ENCODE data around the gene DUSP16. TPM values are rescaled to one million over a fixed set of nuclear protein-coding genes. Genes with fewer than 3 reads are reported as not detected.

The DUSP16 gene
- total RNA-seq, 4 donors from 2014 or later = 24.2 to 34.5 (median 26.4) TPM

- TF ChIP-seq POLR2A (IDR thresholded peaks at IDR 0.05) = no peak
- TF ChIP-seq, protein P1, sequence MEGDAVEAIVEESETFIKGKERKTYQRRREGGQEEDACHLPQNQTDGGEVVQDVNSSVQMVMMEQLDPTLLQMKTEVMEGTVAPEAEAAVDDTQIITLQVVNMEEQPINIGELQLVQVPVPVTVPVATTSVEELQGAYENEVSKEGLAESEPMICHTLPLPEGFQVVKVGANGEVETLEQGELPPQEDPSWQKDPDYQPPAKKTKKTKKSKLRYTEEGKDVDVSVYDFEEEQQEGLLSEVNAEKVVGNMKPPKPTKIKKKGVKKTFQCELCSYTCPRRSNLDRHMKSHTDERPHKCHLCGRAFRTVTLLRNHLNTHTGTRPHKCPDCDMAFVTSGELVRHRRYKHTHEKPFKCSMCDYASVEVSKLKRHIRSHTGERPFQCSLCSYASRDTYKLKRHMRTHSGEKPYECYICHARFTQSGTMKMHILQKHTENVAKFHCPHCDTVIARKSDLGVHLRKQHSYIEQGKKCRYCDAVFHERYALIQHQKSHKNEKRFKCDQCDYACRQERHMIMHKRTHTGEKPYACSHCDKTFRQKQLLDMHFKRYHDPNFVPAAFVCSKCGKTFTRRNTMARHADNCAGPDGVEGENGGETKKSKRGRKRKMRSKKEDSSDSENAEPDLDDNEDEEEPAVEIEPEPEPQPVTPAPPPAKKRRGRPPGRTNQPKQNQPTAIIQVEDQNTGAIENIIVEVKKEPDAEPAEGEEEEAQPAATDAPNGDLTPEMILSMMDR (IDR thresholded peaks at IDR 0.05) = no peak
- DNase-seq = no peak
- intact Hi-C loops (cut with DNase I) = loop anchor here (5.0 kb wide), 1 partner anchor 188 kb away; no protein-coding TSS in a partner anchor
- no peaks in the 10 kb centered on the region for H3K36me3 ChIP-seq
- H3K27ac ChIP-seq = no peak overlapping the region
- H3K4me3 ChIP-seq (replicated peaks in 1 of 3) = no peak overlapping the region
- no peaks in the 10 kb centered on the region for H3K27me3 ChIP-seq
- WGBS, 2 donors = 82 to 85% methylated on average over 1 of the region's 1 CpG
- no peaks in the 10 kb centered on the region for H3K9me3 ChIP-seq
- peaks cover 5 to 17% of the 10 kb centered on the region in 2 donors for H3K4me1 ChIP-seq
Observed at GRCh38 chr12:12564911-12565310, 2.2 kb upstream of the DUSP16 start.

GRCh38 chr12:12563290-12563928, 746 bp upstream of the DUSP16 start:
- intact Hi-C loops (cut with DNase I) = loop anchor here (5.0 kb wide), 1 partner anchor 186 kb away; no protein-coding TSS in a partner anchor
- no peak for DNase-seq
- TF ChIP-seq, protein P1 (IDR thresholded peaks at IDR 0.05) = no peak
- peak in 1 of 2 donors; percentile 31 for TF ChIP-seq POLR2A (IDR thresholded peaks at IDR 0.05)
- peaks cover 10 to 25% of the 10 kb centered on the region in 2 donors for H3K4me1 ChIP-seq
- no peaks in the 10 kb centered on the region for H3K36me3 ChIP-seq
- H3K27me3 ChIP-seq = no peaks in the 10 kb centered on the region
- WGBS, 2 donors = 47 to 49% methylated on average over 11 of the region's 11 CpGs
- H3K27ac ChIP-seq = peak overlapping the region; percentile 96 to 100 (median 97)
- peak overlapping the region in 1 of 3 donors; percentile 54 for H3K4me3 ChIP-seq (replicated peaks in 1 of 3)
- no peaks in the 10 kb centered on the region for H3K9me3 ChIP-seq

GRCh38 chr12:12562016-12562483, 613 bp downstream of the DUSP16 start:
- Histone ChIP-seq H3K4me1 (peaks cover 10 to 25% of the 10 kb centered on the region in 2 donors), H3K9me3 (no peaks in the 10 kb centered on the region), H3K27me3 (no peaks in the 10 kb centered on the region), H3K27ac (peak overlapping the region; percentile 97 to 100 (median 100)), H3K36me3 (no peaks in the 10 kb centered on the region), H3K4me3 (replicated peaks in 1 of 3) (peak overlapping the region; percentile 46 to 84 (median 54))
- 0 to 1% methylated on average over 25 to 34 of the region's 45 CpGs for WGBS, 2 donors
- DNase-seq = peak; percentile 29 to 36
- intact Hi-C loops (cut with DNase I) = loop anchor here (5.0 kb wide), 1 partner anchor 185 kb away; no protein-coding TSS in a partner anchor
- no peak for TF ChIP-seq POLR2A (IDR thresholded peaks at IDR 0.05)
- TF ChIP-seq, protein P1 (IDR thresholded peaks at IDR 0.05) = peak in 2 of 6 experiments; percentile 0 to 2

- whole genome bisulfite sequencing, 2 donors = 0% methylated on average over 11 to 22 of the region's 60 CpGs
- intact Hi-C loops (cut with DNase I) = loop anchor here (5.0 kb wide), 1 partner anchor 184 kb away; no protein-coding TSS in a partner anchor
- DNase-seq = peak; percentile 70 to 75
Observed at GRCh38 chr12:12561371-12562015, 1.2 kb downstream of the DUSP16 start.

More at GRCh38 chr12:12561371-12562015, 1.2 kb downstream of the DUSP16 start:
- Histone ChIP-seq H3K4me1 (peaks cover 10 to 25% of the 10 kb centered on the region in 2 donors), H3K27me3 (no peaks in the 10 kb centered on the region), H3K36me3 (no peaks in the 10 kb centered on the region), H3K27ac (peak overlapping the region; percentile 97 to 100 (median 100)), H3K9me3 (no peaks in the 10 kb centered on the region), H3K4me3 (replicated peaks in 1 of 3) (peak overlapping the region; percentile 46 to 84 (median 54))
- no peak for TF ChIP-seq POLR2A (IDR thresholded peaks at IDR 0.05)
- TF ChIP-seq, protein P1 (IDR thresholded peaks at IDR 0.05) = peak in 2 of 6 experiments; percentile 9 to 19
